PC-3 (cell line): ENCODE results near the gene CEP112. TPM values are rescaled to one million over a fixed set of nuclear protein-coding genes. Genes with fewer than 3 reads are reported as not detected.

Experiments used
- ATAC-seq: fragments of 200-7000 bp; cut with Tn5 transposase; 2 replicates; pipeline ENCODE4 v1.9.1; 2020; ENCODE audit warnings: mild to moderate bottlenecking, moderate library complexity
- BruUV-seq: library from RNA; stranded (reverse); fragments of 400-500 nt; replicated peaks from 2 replicates; lab custom pipeline; 2021; lab: Mats Ljungman, UMichigan
- CTCF ChIA-PET: fragments of 300-600 bp; sonication (Branson Sonifier 250); formaldehyde crosslinking; loops from one replicate; lab custom pipeline; 2022; ENCODE audit warnings: antibody characterized with exemption; lab: Charles Lee
- POLR2A ChIA-PET: fragments of 300-600 bp; sonication (Branson Sonifier 250); formaldehyde crosslinking; loops from one replicate; lab custom pipeline; 2022; ENCODE audit warnings: antibody characterized with exemption; ENCODE audit not compliant: unreplicated experiment; lab: Charles Lee
- DNase-seq: peaks from one replicate; pipeline ENCODE4 v3.0.0-alpha.2; 2015
- H2AFZ ChIP-seq: fragments of 300-600 bp; sonication (generic); 2 replicates; pipeline ENCODE4 v1.6.0; 2016; ENCODE audit warnings: antibody characterized with exemption, low read length
- H3F3A ChIP-seq: fragments of 300-600 bp; sonication (generic); one replicate; pipeline ENCODE4 v1.6.0; 2017; ENCODE audit warnings: antibody characterized with exemption, low read length, control low read depth, mild to moderate bottlenecking; ENCODE audit not compliant: unreplicated experiment
- H3K27ac ChIP-seq: fragments of 300-600 bp; sonication (generic); 2 replicates; pipeline ENCODE4 v1.5.1; 2016; ENCODE audit warnings: mild to moderate bottlenecking, low read length
- H3K27me3 ChIP-seq: fragments of 300-600 bp; sonication (generic); 2 replicates; pipeline ENCODE4 v1.6.1; 2016; ENCODE audit warnings: low read length, mixed read lengths
- H3K36me3 ChIP-seq: fragments of 300-600 bp; sonication (generic); 2 replicates; pipeline ENCODE4 v1.6.1; 2016; ENCODE audit warnings: low read depth, mixed run types, low read length, mixed read lengths
- H3K4me1 ChIP-seq: fragments of 300-600 bp; sonication (generic); 2 replicates; pipeline ENCODE4 v1.5.1; 2016; ENCODE audit warnings: low read length; ENCODE audit not compliant: insufficient read depth
- H3K4me2 ChIP-seq: fragments of 300-600 bp; sonication (generic); 2 replicates; pipeline ENCODE4 v1.6.0; 2016; ENCODE audit warnings: low read length
- H3K4me3 ChIP-seq: fragments of 300-600 bp; sonication (generic); 2 replicates; pipeline ENCODE4 v1.5.1; 2016; ENCODE audit warnings: mild to moderate bottlenecking, low read length, mixed read lengths
- H3K79me2 ChIP-seq: fragments of 300-600 bp; sonication (generic); 2 replicates; pipeline ENCODE4 v1.6.1; 2017; ENCODE audit warnings: low read length, mixed read lengths
- H3K9ac ChIP-seq: fragments of 300-600 bp; sonication (generic); 2 replicates; pipeline ENCODE4 v1.6.0; 2016; ENCODE audit warnings: mild to moderate bottlenecking, low read length
- H3K9me2 ChIP-seq: fragments of 300-600 bp; sonication (generic); replicated peaks from 2 replicates; pipeline ENCODE4 v1.6.1; 2016; ENCODE audit warnings: mixed run types, low read length, mixed read lengths
- H3K9me3 ChIP-seq: fragments of 300-600 bp; sonication (generic); 2 replicates; pipeline ENCODE4 v1.6.1; 2016; ENCODE audit warnings: low read length, mixed read lengths
- H4K20me1 ChIP-seq: fragments of 300-600 bp; sonication (generic); 2 replicates; pipeline ENCODE4 v1.6.1; 2016; ENCODE audit warnings: low read length, mixed read lengths
- CTCF ChIP-seq: fragments of 300-600 bp; sonication (generic); conservative IDR thresholded peaks from 2 replicates; pipeline ENCODE4 v1.5.1; 2017; ENCODE audit warnings: antibody characterized with exemption, low read depth, mild to moderate bottlenecking, low read length
- EZH2 ChIP-seq: fragments of 300-600 bp; sonication (generic); IDR thresholded peaks from one replicate; pipeline ENCODE4 v1.6.1; 2017; ENCODE audit warnings: antibody characterized with exemption, mild to moderate bottlenecking, low read length; ENCODE audit not compliant: unreplicated experiment
- EZH2phosphoT487 ChIP-seq: fragments of 300-600 bp; sonication (generic); IDR thresholded peaks from 2 replicates; pipeline ENCODE4 v1.6.1; 2018; ENCODE audit warnings: mild to moderate bottlenecking, antibody characterized with exemption, low read length, borderline replicate concordance
- intact Hi-C: fragments of 100-400 bp; cut with micrococcal nuclease; formaldehyde crosslinking; loops from 2 replicates; pipeline ENCODE4 v1.9.0; 2023
- total RNA-seq: library from RNA; depleted of rRNA; stranded (reverse); fragments of >200 nt; gene quantifications from 2 replicates; pipeline ENCODE4 v1.2.3, GENCODE V29; 2014; rRNA removed

Gene CEP112
- total RNA-seq, 1 experiment from 2014 or later = 6.5 TPM

GRCh38 chr17:65587534-65588180, 604.3 kb downstream of the CEP112 start:
- BruUV-seq = no TSS peak
- TF ChIP-seq EZH2phosphoT487 = no peak
- no peak for TF ChIP-seq EZH2
- TF ChIP-seq CTCF = no peak
- no peak overlapping the region for H3K4me2 ChIP-seq
- H3K27ac ChIP-seq = no peak overlapping the region
- H3K36me3 ChIP-seq = no peaks in the 10 kb centered on the region
- DNase-seq = no peak
- ChIA-PET POLR2A (interaction anchor here (0.6 kb wide), 1 partner anchor 10 kb away, joined by 3 read pairs; no protein-coding TSS in a partner anchor), CTCF (interaction anchor here (0.5 to 0.8 kb wide), 2 partner anchors 31 to 369 kb away, joined by 3 to 13 read pairs; no protein-coding TSS in a partner anchor)
- no peaks in the 10 kb centered on the region for H3K79me2 ChIP-seq
- no peaks in the 10 kb centered on the region for H3F3A ChIP-seq
- no peaks in the 10 kb centered on the region for H3K9me3 ChIP-seq
- H3K4me3 ChIP-seq = no peak overlapping the region
- H4K20me1 ChIP-seq = no peaks in the 10 kb centered on the region
- no peaks in the 10 kb centered on the region for H3K27me3 ChIP-seq
- no peaks in the 10 kb centered on the region for H3K9me2 ChIP-seq
- no peak overlapping the region for H2AFZ ChIP-seq
- intact Hi-C loops = no loop called here
- peaks cover 19% of the 10 kb centered on the region for H3K4me1 ChIP-seq
- H3K9ac ChIP-seq = no peak overlapping the region
- no peak for ATAC-seq

- no peak overlapping the region for H3K4me2 ChIP-seq
- no peaks in the 10 kb centered on the region for H4K20me1 ChIP-seq
- ATAC-seq (no peak), DNase-seq (no peak)
- peaks cover 19% of the 10 kb centered on the region for H3K4me1 ChIP-seq
- no peak overlapping the region for H2AFZ ChIP-seq
- H3K9me2 ChIP-seq = no peaks in the 10 kb centered on the region
- CTCF ChIA-PET = no interaction called here
- no TSS peak for BruUV-seq
- H3F3A ChIP-seq = no peaks in the 10 kb centered on the region
- H3K36me3 ChIP-seq = no peaks in the 10 kb centered on the region
- no peaks in the 10 kb centered on the region for H3K79me2 ChIP-seq
- H3K4me3 ChIP-seq = no peak overlapping the region
- H3K9ac ChIP-seq = no peak overlapping the region
- H3K9me3 ChIP-seq = no peaks in the 10 kb centered on the region
- no peak overlapping the region for H3K27ac ChIP-seq
- intact Hi-C loops = no loop called here
- POLR2A ChIA-PET = no interaction called here
- H3K27me3 ChIP-seq = no peaks in the 10 kb centered on the region
- no peak for TF ChIP-seq EZH2phosphoT487
- TF ChIP-seq EZH2 = no peak
- TF ChIP-seq CTCF = no peak
Measured at GRCh38 chr17:65586899-65587298, 605.0 kb downstream of the CEP112 start.

Other genes starting within 250 kb of the CEP112 start
- not detected in 2 replicates for gene APOH, start 37.3 kb upstream of the CEP112 start, total RNA-seq
- 22.6 and 28.2 TPM in 2 replicates for gene PRKCA, start 110.5 kb upstream of the CEP112 start, total RNA-seq